ENCODE results near the gene TCF4.

- TF ChIP-seq CTCF (IDR thresholded peaks at IDR 0.05; ENCODE audit: insufficient read depth, low read length) (no peak), POLR2AphosphoS5 (IDR thresholded peaks at IDR 0.05; ENCODE audit: low read depth) (no peak), REST (IDR thresholded peaks at IDR 0.05; ENCODE audit: insufficient replicate concordance, low read depth) (no peak)
These were observed 57.8 kb downstream of the TCF4 start for GRCh38 chr18:55530166-55530565.

Data from HL-60 (cell line).